Measurements from ENCODE around the gene TTC32.
"Not testable (repeated sequence)": the region's sequence is repeated elsewhere in the genome, so short reads cannot be mapped to it uniquely, and the experiment has no call there.

GRCh38 chr2:19927816-19928215 is 26.0 kb upstream of the TTC32 start:
- not testable (repeated sequence) for TF ChIP-seq TAF1 (IDR thresholded peaks at IDR 0.05; ENCODE audit: borderline replicate concordance, low read depth, low read length); POLR2A (IDR thresholded peaks at IDR 0.05; ENCODE audit: low read depth, low read length); POLR2AphosphoS5 (IDR thresholded peaks at IDR 0.05; ENCODE audit: low read depth, low read length)
